IPS-NIHi7 (cell line): ENCODE results near the gene GNLY.

Experiments
- DNase-seq: peaks from one replicate; pipeline ENCODE4 v3.0.0; 2012; ENCODE audit warnings: mixed read lengths; ENCODE audit errors: extremely low spot score

Gene GNLY

DNA sequence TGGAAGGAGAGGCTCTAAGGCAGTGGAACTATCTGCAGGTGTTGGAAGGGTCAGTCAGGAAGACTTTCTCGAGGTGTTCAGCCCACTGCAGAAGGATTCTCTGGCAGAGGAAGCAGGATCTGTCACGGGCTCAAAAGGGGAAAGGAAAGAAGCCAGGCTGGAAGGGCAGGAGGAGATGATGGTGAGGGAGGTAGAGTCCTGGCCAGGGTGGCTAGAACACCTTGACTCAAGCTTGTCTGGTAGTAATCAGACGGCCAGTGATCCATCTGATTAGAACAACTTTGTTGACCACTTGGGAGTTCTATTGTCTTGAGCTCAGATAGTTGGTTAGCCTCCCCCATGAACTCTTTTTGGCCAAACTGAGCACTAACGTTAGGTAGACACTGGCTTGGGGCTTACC, 49.9 kb downstream of the GNLY start:
- no peak for DNase-seq

DNA sequence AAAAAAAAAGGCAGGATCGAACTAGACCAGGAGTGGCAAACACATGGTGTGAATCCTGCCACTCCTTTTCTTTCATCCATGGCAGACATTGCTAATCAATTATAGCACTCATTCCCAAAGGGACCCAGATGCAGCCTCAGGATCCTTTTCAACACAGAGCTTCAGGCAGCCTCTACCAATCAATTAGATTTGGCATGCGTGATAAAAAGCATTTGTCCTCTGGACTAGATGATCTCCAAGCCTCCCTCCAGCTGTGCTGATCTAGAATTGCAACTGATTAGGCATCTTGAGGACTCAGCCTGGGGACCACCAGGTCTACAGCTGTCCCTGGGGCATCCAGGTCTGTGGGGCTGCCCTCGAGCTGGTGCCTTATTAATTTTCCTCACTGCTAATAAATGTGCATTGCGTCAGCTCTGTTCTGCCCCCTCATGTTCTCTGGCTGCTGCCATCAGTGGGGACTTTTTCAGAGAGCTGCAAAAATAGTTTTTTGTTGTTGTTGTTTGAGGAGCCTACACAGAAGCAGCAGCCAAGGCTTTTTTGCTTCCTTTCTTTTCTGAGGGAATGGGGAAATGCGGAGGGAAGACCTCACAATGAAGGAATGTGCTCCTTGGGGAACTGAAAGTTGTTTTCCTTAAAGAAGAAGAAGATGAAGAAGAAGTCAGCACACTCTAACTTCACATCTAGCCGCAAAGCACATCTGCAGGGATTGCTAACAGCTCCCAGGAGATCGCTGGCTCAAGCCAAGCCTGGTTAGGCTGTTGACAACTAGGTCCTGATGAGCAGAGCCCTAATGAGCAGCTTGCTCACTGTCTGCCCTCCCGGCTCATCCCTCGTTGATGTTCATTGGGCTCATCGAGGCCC, 50.8 kb downstream of the GNLY start:
- DNase-seq = no peak

DNA sequence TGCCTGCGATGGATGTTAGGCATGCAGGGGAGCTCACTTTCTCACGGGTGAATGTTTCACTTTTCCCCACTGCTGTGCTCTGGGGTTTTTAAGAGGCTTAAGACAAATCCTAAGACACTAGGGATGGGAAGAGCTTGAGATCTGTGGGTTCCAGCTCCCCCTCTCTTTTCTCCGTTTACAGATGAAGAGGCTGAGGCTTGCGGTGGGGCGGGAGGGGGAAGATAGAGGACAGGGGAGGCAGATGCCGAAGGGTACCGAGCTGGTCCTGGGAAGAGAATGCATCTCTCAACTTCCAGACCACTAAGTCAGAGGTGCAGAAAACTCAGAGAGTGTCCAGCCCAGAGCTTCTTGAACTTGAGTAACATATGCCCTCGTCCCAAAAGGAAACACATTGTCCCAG, 51.5 kb downstream of the GNLY start:
- no peak for DNase-seq

DNA sequence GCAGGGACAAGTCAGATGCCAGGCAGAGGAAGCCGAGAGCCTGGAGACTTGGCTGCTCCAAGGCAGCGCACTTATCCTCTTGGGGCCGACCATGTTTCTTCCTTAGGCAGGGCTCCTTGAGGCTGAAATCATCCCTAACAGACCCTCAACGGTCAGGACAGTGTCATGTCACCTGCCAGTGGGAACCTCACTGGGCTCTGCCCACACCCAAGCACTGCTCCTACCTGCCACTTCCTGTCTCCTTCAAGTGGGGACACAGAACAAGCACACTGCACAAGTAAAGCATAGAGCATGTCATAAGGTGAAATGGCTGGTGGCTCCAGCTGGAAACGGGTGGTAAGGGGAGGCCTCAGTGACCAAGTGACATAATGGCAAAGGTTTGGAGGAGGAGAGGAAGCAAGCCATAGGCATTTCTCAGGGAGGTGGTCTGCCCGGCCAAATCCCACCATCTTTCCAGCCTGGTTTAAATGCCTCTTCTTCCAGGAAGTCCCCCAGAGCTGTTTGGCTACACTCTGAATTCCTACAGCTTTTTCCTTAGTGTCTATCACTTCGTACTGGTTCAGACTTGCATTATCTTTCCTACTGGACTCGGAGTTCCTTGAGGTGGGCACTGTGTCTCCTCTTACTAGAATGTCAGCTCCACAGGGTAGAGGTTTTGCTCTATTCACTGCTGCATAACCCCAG, 52.3 kb downstream of the GNLY start:
- no peak for DNase-seq

DNA sequence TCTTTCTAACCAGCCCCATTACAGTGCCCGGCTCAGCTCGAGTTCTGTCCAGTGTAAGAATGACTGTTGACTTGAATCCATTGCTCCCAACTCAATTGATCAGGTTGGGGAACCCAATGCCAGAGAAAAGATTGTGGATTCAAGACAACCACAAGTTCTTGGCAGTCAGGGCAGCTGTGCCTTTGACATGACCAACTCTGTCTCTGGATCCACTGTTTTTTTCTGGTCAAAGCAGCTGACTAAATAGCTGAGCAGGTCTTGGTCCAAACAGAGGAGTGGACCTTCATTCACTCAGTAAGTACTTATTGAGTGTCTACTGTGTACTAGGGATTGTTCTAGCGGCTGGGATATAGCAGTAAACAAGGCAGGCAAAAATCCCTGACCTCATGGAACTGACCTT, 53.3 kb downstream of the GNLY start:
- DNase-seq = no peak

DNA sequence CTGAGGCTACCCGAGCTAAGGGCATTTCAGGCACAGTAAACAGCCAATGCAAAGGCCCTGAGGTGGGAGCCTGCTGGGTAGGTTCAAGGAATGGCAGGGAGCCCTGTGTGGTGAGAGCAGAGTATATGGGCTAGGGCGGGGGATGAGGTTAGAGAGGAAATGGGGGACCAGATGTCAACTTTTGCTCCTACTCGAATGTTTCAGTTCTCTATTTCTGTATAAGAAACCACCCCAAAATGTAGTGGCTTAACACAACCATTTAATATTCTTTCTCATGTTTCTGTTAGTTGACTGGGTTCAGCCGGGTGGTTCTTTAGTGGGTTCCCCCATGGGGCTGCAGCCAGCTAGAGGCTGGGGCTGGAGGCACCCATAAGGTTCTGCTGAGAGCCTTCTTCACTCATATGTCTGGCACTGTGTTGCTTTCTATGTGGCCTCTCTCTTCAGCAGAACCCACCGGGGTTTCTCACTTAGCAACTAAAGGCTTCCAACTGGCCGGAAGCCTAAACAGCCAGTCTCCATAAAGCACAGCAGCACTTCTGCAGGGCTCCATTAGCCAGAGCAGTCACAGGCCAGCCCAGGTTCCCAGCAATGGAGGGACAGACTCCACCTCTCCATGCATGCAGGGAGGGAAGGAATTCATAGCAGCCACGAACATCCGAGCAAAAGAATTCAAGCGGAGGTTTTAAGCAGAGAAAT, 54.0 kb downstream of the GNLY start:
- DNase-seq = no peak
